NCI-H510A (cell line): Measurements from ENCODE around the gene PADI6.

Source experiments
- DNase-seq: peaks from one replicate; lab custom pipeline; 2025; lab: John Stamatoyannopoulos, UW

PADI6 gene

DNA sequence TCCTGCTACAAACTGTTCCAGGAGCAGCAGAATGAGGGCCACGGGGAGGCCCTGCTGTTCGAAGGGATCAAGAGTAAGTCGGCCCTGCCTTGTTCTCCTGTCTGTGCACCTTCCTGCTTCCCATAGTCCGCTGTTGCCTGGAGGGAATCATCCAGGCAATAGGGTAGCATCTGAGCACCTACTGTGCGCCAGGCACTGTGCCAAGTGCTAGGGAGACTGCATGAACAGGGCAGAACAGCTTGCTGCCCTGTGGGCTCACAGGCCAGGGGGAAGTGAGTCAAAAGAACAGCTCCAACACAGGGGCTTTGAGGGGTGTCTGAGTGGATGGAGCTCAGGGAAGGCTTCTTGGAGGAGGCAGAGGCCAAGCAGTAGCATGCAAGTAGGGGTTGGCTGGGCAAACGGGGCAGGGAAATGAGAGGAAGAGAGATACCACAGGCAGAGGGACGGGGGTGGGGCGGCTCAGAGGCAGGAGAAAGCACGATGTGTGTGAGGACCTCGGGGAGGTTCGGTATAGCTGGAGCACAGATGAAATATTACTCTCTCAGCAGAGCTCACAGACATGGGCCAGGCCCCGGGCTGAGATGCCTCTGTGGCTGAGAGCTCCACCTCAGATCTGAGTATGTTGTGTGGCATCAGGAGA lies 15.5 kb upstream of the PADI6 start:
- DNase-seq: no peak

GRCh38 chr1:17358557-17358956 lies 13.4 kb upstream of the PADI6 start:
- no peak for DNase-seq

DNA sequence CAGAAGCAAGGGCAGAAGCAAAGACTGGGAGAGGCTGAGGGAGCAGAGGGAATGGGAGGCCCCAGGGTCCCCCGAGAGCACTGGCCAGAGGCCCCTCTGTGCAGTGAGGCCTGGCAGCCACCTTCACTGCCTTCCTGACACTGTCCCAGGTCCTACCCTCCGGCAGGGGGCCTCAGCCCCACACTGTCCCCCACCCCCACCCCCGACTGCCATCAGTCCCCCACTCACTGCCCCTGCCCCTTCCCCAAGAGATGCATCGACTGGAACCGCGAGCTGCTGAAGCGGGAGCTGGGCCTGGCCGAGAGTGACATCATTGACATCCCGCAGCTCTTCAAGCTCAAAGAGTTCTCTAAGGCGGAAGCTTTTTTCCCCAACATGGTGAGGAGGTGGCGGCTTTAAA lies 13.0 kb upstream of the PADI6 start:
- DNase-seq: no peak

DNA sequence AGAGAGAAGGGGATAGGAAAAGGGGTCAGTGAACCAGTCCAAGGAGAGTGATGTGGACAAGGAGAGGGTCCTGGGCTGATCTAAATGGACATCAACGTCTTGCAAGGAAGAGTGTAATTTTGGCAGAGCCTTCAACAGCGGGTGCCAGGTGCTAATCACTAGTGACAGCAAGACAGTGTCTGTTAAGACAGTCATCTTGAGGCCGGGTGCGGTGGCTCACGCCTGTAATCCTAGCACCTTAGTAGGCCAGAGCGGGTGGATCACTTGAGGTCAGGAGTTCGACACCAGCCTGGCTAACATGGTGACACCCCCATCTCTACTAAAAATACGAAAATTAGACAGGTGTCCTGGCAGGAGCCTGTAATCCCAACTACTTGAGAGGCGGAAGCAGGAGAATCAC lies 12.2 kb upstream of the PADI6 start:
- DNase-seq: no peak

GRCh38 chr1:17360272-17360956 lies 11.6 kb upstream of the PADI6 start:
- no peak for DNase-seq

DNA sequence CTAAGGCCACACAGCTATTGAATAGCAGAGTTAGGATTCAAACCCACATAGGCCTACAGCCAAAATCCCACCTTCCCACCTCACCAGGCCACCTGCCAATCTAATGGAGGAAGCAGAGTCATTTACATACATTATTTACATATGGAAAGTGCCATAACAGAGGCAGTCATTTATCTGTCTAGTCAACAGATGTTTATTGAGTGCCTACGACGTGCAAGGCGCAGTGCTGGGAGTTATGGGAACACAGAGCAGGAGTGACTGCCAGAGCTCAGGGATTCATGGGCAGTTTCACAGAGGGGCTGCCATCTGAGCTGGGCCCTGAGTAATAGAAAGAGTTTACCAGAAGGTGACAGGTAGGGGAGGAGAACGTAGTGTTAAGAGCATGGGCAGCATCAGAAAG lies 10.3 kb upstream of the PADI6 start:
- DNase-seq: no peak

GRCh38 chr1:17363351-17363750 lies 8.6 kb upstream of the PADI6 start:
- no peak for DNase-seq

DNA sequence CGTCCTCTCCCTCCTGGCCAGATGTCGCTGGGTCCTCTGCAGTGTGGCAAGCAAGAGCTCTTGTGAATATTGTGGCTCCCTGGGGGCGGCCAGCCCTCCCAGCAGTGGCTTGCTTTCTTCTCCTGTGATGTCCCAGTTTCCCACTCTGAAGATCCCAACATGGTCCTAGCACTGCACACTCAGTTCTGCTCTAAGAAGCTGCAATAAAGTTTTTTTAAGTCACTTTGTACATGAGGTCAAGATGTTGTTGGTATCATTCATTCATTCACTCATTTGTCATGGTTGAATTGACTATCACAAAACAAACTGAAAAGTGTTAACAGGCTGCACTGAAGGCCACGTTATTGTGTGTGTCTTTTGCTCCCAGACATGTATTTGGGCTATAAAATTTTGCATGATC lies 8.2 kb upstream of the PADI6 start:
- DNase-seq: no peak

DNA sequence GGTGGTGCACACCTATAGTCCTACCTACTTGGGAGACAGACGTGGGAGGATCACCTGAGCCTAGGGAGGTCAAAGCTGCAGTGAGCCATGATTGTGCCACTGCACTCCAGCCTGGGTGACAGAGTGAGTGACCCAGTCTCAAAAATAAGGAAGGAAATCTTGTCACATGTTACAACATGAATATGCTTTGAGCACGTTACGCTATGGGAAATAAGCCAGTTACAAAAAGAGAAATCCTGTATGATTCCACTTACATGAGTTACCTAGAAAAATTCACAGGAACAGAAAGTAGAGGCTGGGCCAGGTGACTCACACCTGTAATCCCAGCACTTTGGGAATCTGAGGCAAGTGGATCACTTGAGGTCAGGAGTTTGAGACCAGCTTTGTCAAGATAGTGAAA lies 6.7 kb upstream of the PADI6 start:
- no peak for DNase-seq

DNA sequence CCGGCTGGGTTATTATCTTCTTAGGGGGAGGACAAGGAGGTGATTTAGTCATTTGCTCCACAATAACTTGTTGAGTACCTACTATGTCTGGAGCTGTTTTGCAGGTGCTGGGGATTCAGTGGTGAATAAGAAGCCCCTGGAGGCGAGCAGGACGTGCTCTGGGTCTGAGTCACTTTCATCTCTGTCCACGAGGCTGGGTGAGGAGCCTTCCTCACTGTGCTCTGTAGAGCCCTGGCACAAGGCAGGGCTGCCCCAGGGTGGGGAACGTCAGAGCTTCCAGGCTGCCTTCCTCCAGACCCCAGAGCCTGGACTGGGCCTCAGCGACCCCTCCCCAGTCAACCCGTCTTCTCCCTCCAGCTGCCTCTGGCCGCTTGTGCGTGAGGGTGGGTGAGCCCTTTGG lies 2.5 kb upstream of the PADI6 start:
- DNase-seq: no peak

DNA sequence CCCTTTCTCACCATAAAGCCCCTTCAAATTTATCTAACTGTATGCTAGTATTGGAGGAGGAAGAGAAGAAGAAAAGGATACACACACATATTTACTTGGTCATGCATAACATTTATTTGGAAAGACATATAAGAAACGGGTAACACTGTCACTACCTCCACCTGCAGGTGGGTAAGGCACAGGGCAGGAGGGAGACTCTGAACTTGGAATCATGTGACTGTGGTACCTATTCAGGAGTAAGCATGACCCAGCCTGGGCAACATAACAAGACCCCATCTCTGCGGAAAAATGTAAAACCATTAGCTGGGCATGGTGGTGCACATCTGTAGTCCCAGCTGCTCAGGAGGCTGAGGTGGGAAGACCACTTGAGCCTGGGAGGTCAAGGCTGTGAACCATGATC lies 1.4 kb upstream of the PADI6 start:
- DNase-seq: no peak

GRCh38 chr1:17372955-17373354 lies 959 bp downstream of the PADI6 start:
- no peak for DNase-seq

DNA sequence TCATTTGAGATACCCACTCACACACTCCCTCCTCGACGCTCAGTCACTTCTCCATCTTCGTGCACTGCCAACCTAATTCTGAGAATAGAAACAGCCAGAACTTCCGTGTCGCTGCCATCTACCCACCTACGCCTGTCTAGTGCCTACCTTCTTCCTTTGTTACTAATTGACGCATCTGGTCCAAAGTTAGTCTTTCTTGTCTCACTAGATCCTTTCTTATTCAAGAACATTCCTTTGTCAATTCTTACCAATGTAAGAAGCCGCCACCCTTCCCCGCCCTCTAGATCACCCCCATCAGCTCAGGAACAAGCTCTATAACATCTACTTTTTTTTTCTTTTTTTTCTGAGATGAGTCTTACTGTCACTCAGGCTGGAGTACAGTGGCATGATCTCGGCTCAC lies 3.7 kb downstream of the PADI6 start:
- DNase-seq: no peak

DNA sequence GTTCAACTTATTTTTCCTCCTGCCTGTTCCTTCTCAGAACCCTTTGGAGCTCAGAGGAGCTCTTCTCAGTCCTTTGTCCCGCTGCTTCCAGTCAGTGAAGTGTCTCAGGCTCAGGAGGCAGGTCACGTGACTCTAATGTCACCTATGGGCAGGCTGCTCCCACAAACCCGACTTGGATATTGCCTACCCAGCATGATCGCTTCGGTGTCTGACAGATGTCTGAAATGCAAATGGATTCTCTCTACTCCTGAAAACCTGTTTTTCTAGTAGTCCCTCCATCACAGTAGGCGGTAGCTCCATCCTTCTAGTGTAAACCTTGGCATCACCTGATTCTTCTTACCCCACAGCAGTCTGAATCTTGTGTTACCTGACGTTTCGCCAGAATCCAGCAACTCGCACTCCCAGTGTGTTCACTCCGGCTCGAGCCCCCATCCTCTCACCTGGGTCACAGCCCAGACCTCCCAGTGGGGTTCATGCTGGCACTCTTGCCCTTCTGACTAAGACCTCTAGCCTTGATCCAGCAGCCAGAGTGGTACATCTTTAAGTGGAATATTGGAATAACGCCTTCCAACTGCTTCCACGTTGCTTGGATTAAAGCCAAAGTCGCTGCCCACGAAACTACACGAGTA lies 5.4 kb downstream of the PADI6 start:
- peak; percentile 93 for DNase-seq

GRCh38 chr1:17381161-17381560 lies 9.2 kb downstream of the PADI6 start:
- DNase-seq: no peak

DNA sequence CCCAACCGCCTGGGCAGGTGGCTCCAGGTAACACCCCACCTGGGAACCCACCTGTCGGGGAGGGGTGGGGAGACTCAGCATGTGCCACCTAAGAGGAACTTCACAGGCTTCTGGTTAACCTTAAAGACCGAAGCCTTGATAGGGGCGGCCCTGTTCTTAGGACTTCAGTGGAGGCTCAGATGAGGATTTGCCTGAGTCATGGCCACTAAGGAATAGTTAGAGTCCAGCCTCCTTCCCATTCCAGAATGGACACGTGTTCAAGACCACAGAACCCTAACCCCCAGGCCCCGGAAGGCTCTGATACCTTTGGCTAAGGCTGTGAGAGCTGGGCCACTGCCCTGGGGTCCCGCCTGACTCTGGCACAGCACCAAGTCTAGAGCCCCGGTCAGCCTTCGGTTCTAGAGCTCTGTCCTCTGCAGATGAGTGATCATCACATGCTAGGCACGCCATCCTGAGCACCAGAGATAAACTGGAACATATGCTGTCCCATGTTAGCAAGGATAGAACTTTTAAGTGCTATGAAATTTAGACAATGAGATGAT lies 20.3 kb downstream of the PADI6 start:
- DNase-seq: no peak

DNA sequence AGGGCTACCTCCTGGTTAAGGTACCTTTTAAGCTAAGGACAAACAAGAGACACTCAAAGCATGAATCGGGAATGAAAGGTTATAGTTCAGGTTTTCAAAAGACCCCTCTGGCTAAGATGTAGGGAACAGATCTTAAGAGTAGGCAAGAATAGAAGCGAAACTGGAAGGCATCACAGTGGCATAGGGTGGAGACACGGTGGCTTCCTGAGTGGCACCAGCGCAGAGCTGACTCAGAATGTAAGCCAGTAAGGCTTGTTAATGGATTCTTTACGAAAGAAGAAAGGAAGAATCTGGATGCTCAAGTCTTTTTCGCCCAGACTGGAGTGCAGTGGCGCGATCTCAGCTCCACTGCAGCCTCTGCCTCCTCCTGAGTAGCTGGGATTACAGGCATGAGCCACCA lies 21.2 kb downstream of the PADI6 start:
- DNase-seq: no peak

DNA sequence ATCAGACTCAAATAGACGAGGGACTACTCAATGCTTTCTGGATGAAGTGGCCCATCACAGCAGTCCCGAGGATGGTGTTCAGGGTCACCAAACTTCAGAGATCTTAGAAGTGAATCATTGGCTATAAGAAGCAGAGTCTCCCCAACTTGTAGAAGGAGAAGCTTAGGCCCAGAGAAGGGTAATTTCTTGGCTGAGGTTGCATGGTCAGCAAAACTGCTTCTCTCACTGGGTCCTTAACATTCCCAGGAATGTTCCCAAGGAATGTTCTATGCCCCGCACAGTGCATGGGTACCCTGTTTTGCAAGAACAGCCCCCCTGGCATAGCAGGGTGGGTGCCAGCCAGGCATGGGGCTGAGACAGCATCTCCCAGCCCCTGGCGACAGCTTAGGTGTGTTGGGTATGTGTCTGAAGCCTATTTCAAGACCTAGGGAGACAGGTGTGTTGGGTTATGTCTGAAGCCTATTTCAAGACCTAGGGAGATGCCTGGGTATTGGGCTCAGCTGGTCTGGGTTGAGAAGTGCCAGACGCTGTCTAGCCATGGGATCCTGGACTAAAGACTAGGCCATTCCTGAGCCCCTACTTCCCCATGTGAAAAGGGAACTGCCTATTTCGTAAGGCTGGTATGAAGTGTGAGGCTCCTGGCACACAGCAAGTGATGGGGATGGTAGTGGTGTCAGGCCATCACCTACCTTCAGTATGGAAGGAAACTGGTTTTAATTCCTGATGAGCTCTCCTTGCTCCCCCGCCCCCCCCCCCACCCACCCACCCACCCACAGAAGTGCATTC lies 26.1 kb downstream of the PADI6 start:
- no peak for DNase-seq

- DNase-seq: no peak
Observed at GRCh38 chr1:17400725-17401341, 28.8 kb downstream of the PADI6 start.

- DNase-seq: no peak
Observed at GRCh38 chr1:17401841-17402240, 29.8 kb downstream of the PADI6 start.

DNA sequence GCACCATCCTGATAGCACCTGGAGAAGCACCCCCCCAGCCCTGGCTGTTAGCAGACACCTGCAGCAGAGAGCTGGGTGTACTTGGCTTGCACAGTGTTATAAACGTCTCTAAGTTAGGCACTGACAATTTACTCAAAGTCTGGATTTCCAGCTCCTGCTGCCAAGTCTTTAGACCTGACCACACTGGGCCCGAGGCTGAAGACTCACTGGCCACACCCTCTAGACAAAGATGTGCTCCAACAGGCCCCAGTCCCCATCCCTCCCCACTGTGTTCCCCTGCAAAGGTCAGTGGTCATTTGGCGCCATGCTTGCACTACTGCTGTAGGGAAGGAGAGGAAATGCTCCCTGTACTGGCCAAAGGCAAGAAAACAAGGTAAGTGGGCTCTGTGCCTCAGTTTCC lies 31.1 kb downstream of the PADI6 start:
- no peak for DNase-seq

DNA sequence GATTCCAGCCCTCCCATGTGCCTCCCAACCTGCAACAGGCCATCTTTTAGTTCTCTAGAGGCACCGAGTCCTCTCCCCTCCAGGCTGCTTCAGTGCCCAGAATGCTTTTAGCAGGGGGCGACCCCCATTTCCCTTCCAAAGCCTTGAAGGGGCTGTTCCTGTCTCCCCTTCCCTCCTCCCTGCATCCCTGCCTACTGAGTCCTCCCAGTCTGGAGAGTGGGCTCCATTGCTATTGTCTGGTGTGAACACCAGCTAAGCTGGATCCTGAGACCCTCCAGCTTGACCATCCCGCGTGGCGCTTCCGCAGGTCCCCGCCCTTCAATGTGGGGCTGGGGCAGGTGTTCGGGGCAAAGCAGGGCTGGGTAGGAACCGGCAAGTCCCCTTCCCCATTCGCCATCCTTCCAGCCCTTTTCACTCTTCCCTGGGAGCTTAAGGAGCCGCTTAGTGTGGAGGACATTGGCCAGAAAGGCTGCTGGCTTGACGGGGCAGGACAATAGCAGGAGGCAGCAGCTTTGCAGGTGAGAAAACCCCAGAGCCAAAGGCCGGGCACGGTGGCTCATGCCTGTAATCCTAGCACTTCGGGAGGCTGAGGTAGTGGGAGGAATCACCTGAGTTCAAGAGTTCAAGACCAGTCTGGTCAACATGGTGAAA lies 32.2 kb downstream of the PADI6 start:
- DNase-seq: no peak
